Measurements from ENCODE around the gene MICOS13.
A peak's percentile ranks its signal among the peaks of the same experiment; 100 is the strongest.

The MICOS13 gene

GRCh38 chr19:5680437-5681368, at the start of gene MICOS13, which contains the start of gene HSD11B1L:
Gene MICOS13 (minus strand): TSS chr19:5680516. CDS start chr19:5680486, 30 bp downstream.
Gene HSD11B1L (plus strand): TSS chr19:5681027. CDS start chr19:5684833, 3,806 bp downstream.
- DNase-seq (ENCODE audit: insufficient read length, low spot score) (peak; percentile 87), FAIRE-seq (no peak)
- TF ChIP-seq CTCF (IDR thresholded peaks at IDR 0.05; ENCODE audit: insufficient read depth, missing control alignments), result no peak

DNA sequence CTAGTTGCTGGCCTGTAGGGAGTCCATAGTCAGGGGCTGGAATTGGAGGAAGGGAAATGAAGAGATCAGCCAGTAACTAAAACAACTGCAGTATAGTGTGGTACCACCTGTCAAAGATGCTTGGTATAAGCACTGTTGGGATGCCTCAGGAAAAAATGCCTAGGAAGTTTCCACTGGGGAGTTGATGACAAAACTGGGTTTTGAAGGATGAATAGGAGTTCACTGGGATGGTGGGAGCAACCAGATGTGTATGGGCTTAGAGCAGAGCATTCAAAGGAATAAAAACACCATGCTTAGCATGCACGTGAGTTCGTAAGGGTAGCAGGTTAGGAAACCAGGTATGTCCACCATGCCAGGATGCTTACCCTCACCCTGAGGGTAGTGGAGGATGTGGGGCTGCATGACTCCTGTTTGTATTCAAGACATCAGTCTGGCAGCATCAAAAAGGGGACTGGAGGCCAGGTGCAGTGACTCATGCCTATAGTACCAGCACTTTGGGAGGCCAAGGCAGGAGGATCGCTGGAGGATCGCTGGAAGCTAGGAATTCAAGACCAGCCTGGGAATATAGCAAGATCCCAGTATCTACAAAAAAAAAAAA, 47.2 kb upstream of the MICOS13 start:
- no peak for FAIRE-seq
- no peak for DNase-seq (ENCODE audit: insufficient read length, low spot score)
- no peak for TF ChIP-seq CTCF (IDR thresholded peaks at IDR 0.05; ENCODE audit: insufficient read depth, missing control alignments)

DNA sequence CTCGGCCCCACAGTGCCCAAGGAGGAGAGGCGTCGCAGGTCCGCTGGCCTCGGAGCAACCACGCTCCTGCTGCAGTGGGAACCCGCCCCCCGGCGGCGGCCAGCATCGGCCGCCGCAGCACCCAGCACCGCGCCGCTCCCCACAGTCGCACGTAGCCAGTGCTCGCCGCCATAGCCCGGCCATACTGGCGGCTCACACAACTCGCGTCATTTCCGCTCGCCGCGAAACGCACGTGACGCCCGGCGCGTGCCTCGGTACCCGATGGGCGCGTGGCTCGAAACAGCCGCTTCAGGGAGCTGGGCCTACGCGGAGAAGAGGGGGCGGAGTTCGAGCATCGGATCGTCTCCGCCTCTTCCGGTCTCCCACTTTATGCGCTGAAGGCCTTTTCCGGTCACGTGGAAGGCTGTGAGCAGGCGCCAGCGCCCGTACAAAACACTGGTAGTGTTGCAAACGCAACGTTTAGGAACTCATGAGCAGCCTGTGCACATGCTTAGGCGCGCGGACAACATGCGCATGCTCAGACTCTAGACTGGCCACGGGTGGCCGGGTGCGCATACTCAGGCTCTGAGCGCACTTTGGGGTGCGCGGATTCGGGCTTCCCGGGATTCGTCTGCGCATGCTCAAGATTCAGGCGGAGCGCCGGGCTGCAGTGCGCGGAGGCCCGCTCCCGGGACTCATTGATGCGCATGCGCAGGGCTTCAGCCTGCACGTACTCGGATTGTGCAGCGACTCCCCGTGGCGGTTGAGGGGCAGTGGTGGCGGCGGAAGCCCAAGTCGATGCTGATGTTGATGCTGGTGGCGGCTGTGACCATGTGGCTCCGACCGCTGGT, 39.9 kb upstream of the MICOS13 start, which contains the start of the genes CATSPERD and LONP1:
Gene CATSPERD, plus strand, starts transcription at position 677 of the 830 bp plus-strand sequence. Its CDS starts 101 bp downstream, at position 778.
Gene LONP1, minus strand, starts transcription at position 186 of the 830 bp plus-strand sequence. Its CDS starts 14 bp downstream, at position 172.
- FAIRE-seq, result no peak
- peak; percentile 97 for DNase-seq (ENCODE audit: insufficient read length, low spot score)
- peak; percentile 78 for TF ChIP-seq CTCF (IDR thresholded peaks at IDR 0.05; ENCODE audit: insufficient read depth, missing control alignments)

- no peak for FAIRE-seq
- DNase-seq (ENCODE audit: insufficient read length, low spot score), result no peak
- no peak for TF ChIP-seq CTCF (IDR thresholded peaks at IDR 0.05; ENCODE audit: insufficient read depth, missing control alignments)
Measured at GRCh38 chr19:5719274-5719960, 39.1 kb upstream of the MICOS13 start.

- DNase-seq (ENCODE audit: insufficient read length, low spot score) (no peak), FAIRE-seq (no peak)
- TF ChIP-seq CTCF (IDR thresholded peaks at IDR 0.05; ENCODE audit: insufficient read depth, missing control alignments), result no peak
Measured at GRCh38 chr19:5718579-5719273, 38.4 kb upstream of the MICOS13 start.

Measured in D721Med (cell line).